ENCODE measurements around the gene CNN3. TPM values are rescaled to one million over a fixed set of nuclear protein-coding genes. Genes with fewer than 3 reads are reported as not detected.

Gene CNN3
- total RNA-seq, 2 experiments from 2014 or later, result not detected

DNA sequence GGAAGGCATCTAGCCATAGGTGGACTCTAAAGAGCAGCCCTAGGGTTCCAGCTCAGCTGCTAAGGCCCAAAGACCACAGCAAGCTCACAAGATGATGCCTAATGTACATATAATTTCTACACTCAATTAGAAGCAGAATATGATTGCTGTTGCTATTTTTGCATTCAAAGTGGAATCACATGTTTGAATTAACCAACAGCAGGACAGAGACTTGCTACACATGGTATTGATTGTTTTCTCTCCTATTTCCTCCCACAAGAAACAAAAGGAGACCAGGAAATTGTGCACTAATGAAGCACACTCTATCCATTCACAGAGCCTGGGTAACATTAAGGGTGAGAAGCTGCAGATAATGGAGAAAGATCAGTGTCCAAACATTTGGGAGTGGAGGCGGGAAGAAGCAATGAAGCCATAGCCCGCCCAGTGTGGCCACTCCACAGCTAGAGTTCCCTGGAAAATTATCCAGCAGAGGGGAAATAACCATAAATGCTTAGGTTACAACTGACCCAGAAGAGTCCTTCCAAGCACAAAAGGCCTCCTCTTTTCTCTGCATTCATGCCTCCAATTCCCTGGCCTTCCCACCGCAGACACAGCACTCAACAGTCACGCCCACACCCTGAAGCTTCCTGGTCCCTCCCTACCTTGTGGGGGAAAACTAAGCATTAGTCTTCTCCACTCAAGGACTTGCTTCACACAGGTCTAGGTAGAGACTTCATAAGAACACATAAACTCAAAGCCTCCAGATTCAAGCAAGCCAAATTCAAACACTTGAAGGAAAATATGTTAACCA, 7.5 kb downstream of the CNN3 start:
- BruUV-seq (replicated peaks), result no TSS peak
- H3K4me3 ChIP-seq (ENCODE audit: low read depth, low read length, poor library complexity, severe bottlenecking), result no peak overlapping the region
- POLR2A ChIA-PET, result no interaction called here
- no peaks in the 10 kb centered on the region for H3K79me2 ChIP-seq (ENCODE audit: insufficient read depth, low read depth, low read length)
- H3K4me2 ChIP-seq (ENCODE audit: low read length), result no peak overlapping the region
- no peaks in the 10 kb centered on the region for H4K20me1 ChIP-seq (ENCODE audit: insufficient read depth, low read length)
- no peaks in the 10 kb centered on the region for H3K36me3 ChIP-seq (ENCODE audit: insufficient read depth, low read length)
- no peak overlapping the region for H3K27ac ChIP-seq (ENCODE audit: low read depth, low read length, poor library complexity, severe bottlenecking)
- no peaks in the 10 kb centered on the region for H3K4me1 ChIP-seq (ENCODE audit: insufficient read depth, low read length, poor library complexity, severe bottlenecking)
- no peak for TF ChIP-seq EZH2phosphoT487 (IDR thresholded peaks at IDR 0.05; ENCODE audit: borderline replicate concordance, low read depth, low read length)
- TF ChIP-seq, protein P1, sequence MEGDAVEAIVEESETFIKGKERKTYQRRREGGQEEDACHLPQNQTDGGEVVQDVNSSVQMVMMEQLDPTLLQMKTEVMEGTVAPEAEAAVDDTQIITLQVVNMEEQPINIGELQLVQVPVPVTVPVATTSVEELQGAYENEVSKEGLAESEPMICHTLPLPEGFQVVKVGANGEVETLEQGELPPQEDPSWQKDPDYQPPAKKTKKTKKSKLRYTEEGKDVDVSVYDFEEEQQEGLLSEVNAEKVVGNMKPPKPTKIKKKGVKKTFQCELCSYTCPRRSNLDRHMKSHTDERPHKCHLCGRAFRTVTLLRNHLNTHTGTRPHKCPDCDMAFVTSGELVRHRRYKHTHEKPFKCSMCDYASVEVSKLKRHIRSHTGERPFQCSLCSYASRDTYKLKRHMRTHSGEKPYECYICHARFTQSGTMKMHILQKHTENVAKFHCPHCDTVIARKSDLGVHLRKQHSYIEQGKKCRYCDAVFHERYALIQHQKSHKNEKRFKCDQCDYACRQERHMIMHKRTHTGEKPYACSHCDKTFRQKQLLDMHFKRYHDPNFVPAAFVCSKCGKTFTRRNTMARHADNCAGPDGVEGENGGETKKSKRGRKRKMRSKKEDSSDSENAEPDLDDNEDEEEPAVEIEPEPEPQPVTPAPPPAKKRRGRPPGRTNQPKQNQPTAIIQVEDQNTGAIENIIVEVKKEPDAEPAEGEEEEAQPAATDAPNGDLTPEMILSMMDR (conservative IDR thresholded peaks at IDR 0.05; ENCODE audit: low read length), result no peak
- H3K9me3 ChIP-seq (ENCODE audit: low read length), result no peaks in the 10 kb centered on the region
- CTCF ChIA-PET (ENCODE audit: unreplicated experiment), result no interaction called here
- intact Hi-C loops (cut with micrococcal nuclease; ENCODE audit: unreplicated experiment), result no loop called here
- H2AFZ ChIP-seq (ENCODE audit: low read length), result no peak overlapping the region
- no peak for DNase-seq (ENCODE audit: low spot score)
- no peaks in the 10 kb centered on the region for H3K9me2 ChIP-seq (ENCODE audit: insufficient read depth, low read length)

DNA sequence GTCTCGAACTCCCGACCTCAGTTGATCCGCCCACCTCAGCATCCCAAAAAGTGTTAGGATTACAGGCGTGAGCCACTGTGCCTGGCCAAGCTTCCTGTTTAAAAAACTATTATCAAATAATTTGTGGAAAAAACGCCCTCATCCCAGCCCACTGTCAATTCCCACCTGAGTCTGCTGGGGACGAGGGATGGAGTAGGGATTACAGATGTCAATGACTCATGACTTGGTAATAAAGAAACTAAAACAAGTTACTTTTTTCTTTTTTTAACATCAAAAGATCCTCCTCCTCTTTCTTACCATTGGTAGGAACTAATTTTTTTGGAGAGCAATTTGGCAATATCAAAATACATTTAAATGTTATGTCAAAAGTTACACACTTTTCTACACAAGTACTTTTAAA, 9.7 kb downstream of the CNN3 start:
- CTCF ChIA-PET (ENCODE audit: unreplicated experiment), result no interaction called here
- POLR2A ChIA-PET, result interaction anchor here (0.6 kb wide), 1 partner anchor 922 kb away, joined by 3 read pairs; no protein-coding TSS in a partner anchor
- DNase-seq (ENCODE audit: low spot score), result no peak
- intact Hi-C loops (cut with micrococcal nuclease; ENCODE audit: unreplicated experiment), result no loop called here
- H4K20me1 ChIP-seq (ENCODE audit: insufficient read depth, low read length), result no peaks in the 10 kb centered on the region
- no TSS peak for BruUV-seq (replicated peaks)
- H3K4me3 ChIP-seq (ENCODE audit: low read depth, low read length, poor library complexity, severe bottlenecking), result no peak overlapping the region
- no peak overlapping the region for H2AFZ ChIP-seq (ENCODE audit: low read length)
- no peaks in the 10 kb centered on the region for H3K36me3 ChIP-seq (ENCODE audit: insufficient read depth, low read length)
- no peaks in the 10 kb centered on the region for H3K79me2 ChIP-seq (ENCODE audit: insufficient read depth, low read depth, low read length)
- TF ChIP-seq, protein P1 (conservative IDR thresholded peaks at IDR 0.05; ENCODE audit: low read length), result no peak
- no peak for TF ChIP-seq EZH2phosphoT487 (IDR thresholded peaks at IDR 0.05; ENCODE audit: borderline replicate concordance, low read depth, low read length)
- no peaks in the 10 kb centered on the region for H3K9me3 ChIP-seq (ENCODE audit: low read length)
- H3K27ac ChIP-seq (ENCODE audit: low read depth, low read length, poor library complexity, severe bottlenecking), result no peak overlapping the region
- H3K9me2 ChIP-seq (ENCODE audit: insufficient read depth, low read length), result no peaks in the 10 kb centered on the region
- no peak overlapping the region for H3K4me2 ChIP-seq (ENCODE audit: low read length)
- no peaks in the 10 kb centered on the region for H3K4me1 ChIP-seq (ENCODE audit: insufficient read depth, low read length, poor library complexity, severe bottlenecking)
